H9 (cell line): ENCODE results near the gene P4HA2. TPM values are rescaled to one million over a fixed set of nuclear protein-coding genes. Genes with fewer than 3 reads are reported as not detected.

Experiments
- DNase-seq: peaks from one replicate; pipeline ENCODE4 v3.0.0-alpha.2; 2017
- H2AFZ ChIP-seq: one replicate; pipeline ENCODE4 v1.6.1; 2013; ENCODE audit warnings: mild to moderate bottlenecking, low read length, control low read depth, moderate library complexity
- H2AK5ac ChIP-seq: 2 replicates; pipeline ENCODE4 v1.6.1; 2013; ENCODE audit warnings: low read length, control low read depth, mixed read lengths; ENCODE audit not compliant: insufficient read length
- H2BK120ac ChIP-seq: one replicate; pipeline ENCODE4 v1.6.1; 2013; ENCODE audit warnings: low read depth, mild to moderate bottlenecking, low read length, control low read depth, inconsistent platforms; ENCODE audit not compliant: poor library complexity, severe bottlenecking
- H2BK12ac ChIP-seq: 2 replicates; pipeline ENCODE4 v1.6.1; 2013; ENCODE audit warnings: low read length, control low read depth, mixed read lengths, low read depth; ENCODE audit not compliant: insufficient read length
- H2BK15ac ChIP-seq: 2 replicates; pipeline ENCODE4 v1.6.1; 2013; ENCODE audit warnings: low read depth, low read length, control low read depth
- H2BK20ac ChIP-seq: one replicate; pipeline ENCODE4 v1.6.1; 2013; ENCODE audit warnings: low read depth, mild to moderate bottlenecking, low read length, control low read depth, inconsistent platforms; ENCODE audit not compliant: poor library complexity, severe bottlenecking
- H2BK5ac ChIP-seq: 2 replicates; pipeline ENCODE4 v1.6.1; 2013; ENCODE audit warnings: low read length, control low read depth, mixed read lengths; ENCODE audit not compliant: insufficient read length
- H3K14ac ChIP-seq: 2 replicates; pipeline ENCODE4 v1.6.1; 2013; ENCODE audit warnings: low read length, control low read depth; ENCODE audit not compliant: insufficient read depth
- H3K18ac ChIP-seq: 2 replicates; pipeline ENCODE4 v1.6.1; 2013; ENCODE audit warnings: low read depth, mild to moderate bottlenecking, mixed read lengths, low read length, control low read depth; ENCODE audit not compliant: insufficient read length
- H3K23ac ChIP-seq: 2 replicates; pipeline ENCODE4 v1.6.1; 2013; ENCODE audit warnings: low read length, control low read depth, mixed read lengths, low read depth; ENCODE audit not compliant: insufficient read length
- H3K23me2 ChIP-seq: 2 replicates; pipeline ENCODE4 v1.6.1; 2013; ENCODE audit warnings: low read depth, mild to moderate bottlenecking, mixed read lengths, low read length, control low read depth; ENCODE audit not compliant: insufficient read length, poor library complexity, severe bottlenecking
- H3K27ac ChIP-seq: 2 replicates; pipeline ENCODE4 v1.5.1; 2013; ENCODE audit warnings: low read length, control low read depth, mixed read lengths, low read depth; ENCODE audit not compliant: insufficient read length
- H3K27me3 ChIP-seq: 2 replicates; pipeline ENCODE4 v1.6.1; 2013; ENCODE audit warnings: low read length, control low read depth, inconsistent platforms; ENCODE audit not compliant: insufficient read depth
- H3K4ac ChIP-seq: 2 replicates; pipeline ENCODE4 v1.6.1; 2013; ENCODE audit warnings: low read depth, mild to moderate bottlenecking, control low read depth, inconsistent platforms, low read length, moderate library complexity
- H3K4me1 ChIP-seq: 2 replicates; pipeline ENCODE4 v1.6.1; 2013; ENCODE audit warnings: low read length, control low read depth, inconsistent platforms; ENCODE audit not compliant: insufficient read depth
- H3K4me2 ChIP-seq: 2 replicates; pipeline ENCODE4 v1.6.1; 2013; ENCODE audit warnings: low read length, control low read depth, mixed read lengths; ENCODE audit not compliant: insufficient read length, insufficient read depth
- H3K56ac ChIP-seq: 2 replicates; pipeline ENCODE4 v1.6.1; 2013; ENCODE audit warnings: low read depth, mild to moderate bottlenecking, mixed read lengths, low read length, control low read depth; ENCODE audit not compliant: insufficient read length
- H3K79me1 ChIP-seq: 2 replicates; pipeline ENCODE4 v1.6.1; 2013; ENCODE audit warnings: low read depth, mild to moderate bottlenecking, moderate library complexity, low read length, control low read depth, inconsistent platforms; ENCODE audit not compliant: insufficient read depth, poor library complexity, severe bottlenecking
- H3K79me2 ChIP-seq: 2 replicates; pipeline ENCODE4 v1.6.1; 2013; ENCODE audit warnings: low read length, control low read depth, inconsistent platforms; ENCODE audit not compliant: insufficient read depth
- H3K9ac ChIP-seq: 2 replicates; pipeline ENCODE4 v1.6.1; 2013; ENCODE audit warnings: low read length, control low read depth, mixed read lengths; ENCODE audit not compliant: insufficient read length; ENCODE audit errors: extremely low read depth
- H3K9me3 ChIP-seq: one replicate; pipeline ENCODE4 v1.6.1; 2013; ENCODE audit warnings: low read depth, low read length, inconsistent platforms; ENCODE audit not compliant: control insufficient read depth
- H3T11ph ChIP-seq: one replicate; pipeline ENCODE4 v1.6.1; 2013; ENCODE audit warnings: mild to moderate bottlenecking, low read length, control low read depth, inconsistent platforms
- H4K20me1 ChIP-seq: one replicate; pipeline ENCODE4 v1.6.1; 2013; ENCODE audit not compliant: control insufficient read depth, insufficient read length, insufficient read depth
- H4K5ac ChIP-seq: 2 replicates; pipeline ENCODE4 v1.6.1; 2013; ENCODE audit warnings: low read depth, mild to moderate bottlenecking, mixed read lengths, low read length, control low read depth; ENCODE audit not compliant: insufficient read length
- H4K8ac ChIP-seq: replicated peaks from 2 replicates; pipeline ENCODE4 v1.6.1; 2013; ENCODE audit warnings: low read length, control low read depth, mixed read lengths, low read depth; ENCODE audit not compliant: insufficient read length
- H4K91ac ChIP-seq: 2 replicates; pipeline ENCODE4 v1.6.1; 2013; ENCODE audit warnings: low read depth, mild to moderate bottlenecking, moderate library complexity, mixed read lengths, low read length, control low read depth; ENCODE audit not compliant: insufficient read length
- H3K27ac Mint-ChIP-seq, 3 experiments: 2 replicates in 2 of 3; 3 replicates in 1 of 3; pipeline ENCODE4 v1.8.0; 2020 to 2021; ENCODE audit warnings: mixed read lengths in 3 of 3, mild to moderate bottlenecking in 1 of 3, moderate library complexity in 1 of 3
- H3K27me3 Mint-ChIP-seq: 2 replicates; pipeline ENCODE4 v1.8.0; 2021; ENCODE audit warnings: low read depth, mild to moderate bottlenecking, moderate library complexity, mixed read lengths
- H3K36me3 Mint-ChIP-seq, 3 experiments: 2 replicates in 2 of 3; 3 replicates in 1 of 3; pipeline ENCODE4 v1.8.0; 2020 to 2021; ENCODE audit warnings: low read depth in 3 of 3, mixed read lengths in 3 of 3; ENCODE audit not compliant: insufficient read depth in 1 of 3
- H3K4me1 Mint-ChIP-seq, 2 experiments: 2 replicates each; pipeline ENCODE4 v1.8.0; 2020; ENCODE audit warnings: mixed read lengths in 2 of 2
- H3K4me3 Mint-ChIP-seq, 2 experiments: 2 replicates in 1 of 2; 3 replicates in 1 of 2; pipeline ENCODE4 v1.8.0; 2020 to 2021; ENCODE audit warnings: mild to moderate bottlenecking in 2 of 2, mixed read lengths in 2 of 2, moderate library complexity in 1 of 2
- H3K9me3 Mint-ChIP-seq, 2 experiments: 2 replicates in 1 of 2; 3 replicates in 1 of 2; pipeline ENCODE4 v1.8.0; 2020; ENCODE audit warnings: mild to moderate bottlenecking in 2 of 2, mixed read lengths in 2 of 2, moderate library complexity in 1 of 2
- CTCF ChIP-seq: fragments of 200-600 bp; sonication (generic); conservative IDR thresholded peaks from 3 replicates; pipeline ENCODE4 v1.8.0; 2021; ENCODE audit warnings: antibody characterized with exemption, mild to moderate bottlenecking
- WGBS: extraction: QIAGEN DNeasy Blood & Tissue Kit; methylation state at CpG from one replicate; pipeline ENCODE4 v1.1.7; 2013; ENCODE audit warnings: missing lambda C conversion rate, low lambda C conversion rate, mixed read lengths; ENCODE audit not compliant: insufficient read length; ENCODE audit errors: extremely low coverage; 5-methylcytosine and 5-hydroxymethylcytosine counted together
- long read RNA-seq: library from polyadenylated mRNA; unstranded; transcript quantifications from one replicate; pipeline ENCODE4 v2.0.0, GENCODE V29; 2020
- total RNA-seq: library from RNA; stranded (reverse); gene quantifications from 2 replicates; pipeline ENCODE4 v1.2.1, GENCODE V29; 2021

P4HA2 gene
- 15.1 and 15.3 TPM in 2 replicates for total RNA-seq
- long read RNA-seq, transcript P4HA2-203 (16 exons, 2,223 nt): minor isoform, 8 of 131 reads
- long read RNA-seq, transcript P4HA2-202 (15 exons, 2,313 nt): major isoform, 50 of 131 reads
- long read RNA-seq, transcript P4HA2-201 (16 exons, 2,230 nt): minor isoform, 16 of 131 reads
- long read RNA-seq, partial matches to known transcripts: 6 of 131 reads
- long read RNA-seq, other reads (novel, unspliced or antisense): 50 of 131 reads

DNA sequence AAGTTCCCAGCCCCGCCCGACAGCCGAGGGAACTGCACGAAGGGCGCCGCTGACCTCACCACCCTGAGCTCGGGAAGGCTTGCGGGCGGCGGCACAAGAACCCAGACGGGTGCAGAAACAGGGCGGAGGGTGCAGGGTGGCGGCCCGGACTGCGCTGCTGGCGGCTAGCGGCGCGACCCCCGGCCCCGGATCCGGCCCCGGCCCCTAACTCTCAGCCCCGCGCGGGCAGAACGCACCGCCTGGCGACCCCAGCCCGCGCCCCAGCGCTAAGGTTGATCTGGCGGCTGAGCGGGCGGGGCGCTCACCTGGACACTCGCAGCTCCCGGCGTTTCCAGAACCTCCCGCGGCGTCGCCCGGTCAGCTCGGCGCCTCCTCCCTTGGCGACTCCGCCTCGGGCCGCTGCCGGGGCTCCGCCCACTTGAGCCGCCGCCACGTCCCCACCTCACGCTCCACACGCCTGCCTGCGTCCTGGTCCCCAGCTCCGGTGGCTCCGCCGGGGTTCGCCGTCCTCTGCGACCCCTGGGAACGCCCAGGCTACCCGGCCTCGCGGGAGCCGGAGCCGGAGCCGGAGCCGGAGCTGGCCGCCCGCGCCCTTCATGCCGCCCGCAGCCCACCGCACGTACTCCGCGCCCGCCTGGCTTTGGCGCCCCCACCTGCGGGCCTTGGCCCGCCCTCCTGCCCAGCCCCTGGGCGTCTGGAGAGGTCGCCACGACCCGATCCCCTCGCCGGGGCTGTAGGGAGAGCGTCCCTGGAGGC lies at the start of gene P4HA2:
Gene P4HA2, minus strand, starts transcription at position 369 of the 756 bp plus-strand sequence. CDS start 9,227 bp downstream, outside the sequence.
- H4K8ac ChIP-seq: no peak within 1 kb of the TSS
- H3K79me1 ChIP-seq: no peaks in the 10 kb centered on the region
- H3K4me1 Mint-ChIP-seq: peaks cover 16 to 23% of the 10 kb centered on the region in 2 experiments
- no peak within 1 kb of the TSS for H4K91ac ChIP-seq
- peak within 1 kb of the TSS; percentile 66 for H3K18ac ChIP-seq
- peaks cover 49% of the 10 kb centered on the region for H3K27me3 Mint-ChIP-seq
- no peak within 1 kb of the TSS for H3K23ac ChIP-seq
- H2BK15ac ChIP-seq: no peak within 1 kb of the TSS
- H4K20me1 ChIP-seq: no peaks in the 10 kb centered on the region
- peak within 1 kb of the TSS; percentile 39 for H3K9ac ChIP-seq
- H2AK5ac ChIP-seq: no peak within 1 kb of the TSS
- H3K14ac ChIP-seq: peak within 1 kb of the TSS; percentile 83
- peaks cover 12% of the 10 kb centered on the region for H3K23me2 ChIP-seq
- H3K27ac Mint-ChIP-seq: no peak within 1 kb of the TSS
- no peak within 1 kb of the TSS for H4K5ac ChIP-seq
- DNase-seq: peak; percentile 85
- no peaks in the 10 kb centered on the region for H3K79me2 ChIP-seq
- peaks cover 5% of the 10 kb centered on the region; the same call in 1 of the 2 replicates for H3K27me3 ChIP-seq
- no peak within 1 kb of the TSS for H2BK20ac ChIP-seq
- H3K9me3 Mint-ChIP-seq: peaks cover 0 to 3% of the 10 kb centered on the region in 2 experiments; a peak in 1 of 5 replicates
- H2AFZ ChIP-seq: no peak within 1 kb of the TSS
- no peak within 1 kb of the TSS for H3K27ac ChIP-seq
- H2BK120ac ChIP-seq: no peak within 1 kb of the TSS
- H3T11ph ChIP-seq: no peak within 1 kb of the TSS
- H3K4me3 Mint-ChIP-seq: peak within 1 kb of the TSS; percentile 60 to 73
- no peaks in the 10 kb centered on the region; a peak in 1 of 7 replicates for H3K36me3 Mint-ChIP-seq
- peak; percentile 31; the same call in 2 of the 3 replicates for TF ChIP-seq CTCF
- H3K56ac ChIP-seq: no peak within 1 kb of the TSS
- no peak within 1 kb of the TSS for H2BK12ac ChIP-seq
- H3K9me3 ChIP-seq: no peaks in the 10 kb centered on the region
- H2BK5ac ChIP-seq: no peak within 1 kb of the TSS
- WGBS: no CpG with 5 or more reads among the region's 92 CpGs
- H3K4me1 ChIP-seq: no peaks in the 10 kb centered on the region; the same call in 1 of the 2 replicates
- H3K4me2 ChIP-seq: peak within 1 kb of the TSS; percentile 76
- no peak within 1 kb of the TSS for H3K4ac ChIP-seq
